Measurements from ENCODE around the gene PIGW.

- TF ChIP-seq EZH2phosphoT487 (IDR thresholded peaks at IDR 0.05; ENCODE audit: insufficient read depth, low read depth): no peak
- no peak for TF ChIP-seq EZH2 (IDR thresholded peaks at IDR 0.05; ENCODE audit: insufficient read depth, poor library complexity, severe bottlenecking)
Measured at GRCh38 chr17:36507266-36507665, 27.5 kb upstream of the PIGW start.
